Aorta (tissue), 5 donors: ENCODE data around the gene IL1RAPL1. TPM values are rescaled to one million over a fixed set of nuclear protein-coding genes. Genes with fewer than 3 reads are reported as not detected.

Experiments used
- ATAC-seq: fragments of 200-7000 bp; cut with Tn5 transposase; one replicate; pipeline ENCODE4 v1.9.1; 2022; ENCODE audit warnings: moderate library complexity; ENCODE audit not compliant: low FRiP score
- DNase-seq, 2 donors: peaks; one replicate each; pipeline ENCODE4 v3.0.0-alpha.2; 2020
- H3K27ac ChIP-seq, 2 donors: one replicate each; pipeline ENCODE4 v1.5.1; 2013; ENCODE audit warnings: low read length in 2 of 2, mild to moderate bottlenecking in 2 of 2, moderate library complexity in 2 of 2, control low read depth in 1 of 2, inconsistent platforms in 1 of 2, low read depth in 1 of 2
- H3K27me3 ChIP-seq, 2 donors: one replicate each; pipeline ENCODE4 v1.6.1; 2013; ENCODE audit warnings: control low read depth in 1 of 2, low read length in 1 of 2, mild to moderate bottlenecking in 1 of 2, moderate library complexity in 1 of 2; ENCODE audit not compliant: insufficient read depth in 2 of 2, control insufficient read depth in 1 of 2
- H3K36me3 ChIP-seq, 2 donors: one replicate each; pipeline ENCODE4 v1.6.1; 2013; ENCODE audit warnings: control low read depth in 1 of 2, low read length in 1 of 2, mild to moderate bottlenecking in 1 of 2; ENCODE audit not compliant: insufficient read depth in 2 of 2, control insufficient read depth in 1 of 2
- H3K4me1 ChIP-seq, 2 donors: one replicate each; pipeline ENCODE4 v1.6.1; 2013; ENCODE audit warnings: low read length in 2 of 2, control low read depth in 1 of 2, mild to moderate bottlenecking in 1 of 2, moderate library complexity in 1 of 2; ENCODE audit not compliant: insufficient read depth in 2 of 2, control insufficient read depth in 1 of 2
- H3K4me3 ChIP-seq, 2 donors: one replicate each; pipeline ENCODE4 v1.5.1; 2013; ENCODE audit warnings: low read length in 2 of 2, control low read depth in 1 of 2, mild to moderate bottlenecking in 1 of 2
- H3K9me3 ChIP-seq: one replicate; pipeline ENCODE4 v1.6.1; 2013; ENCODE audit warnings: mild to moderate bottlenecking, low read length; ENCODE audit not compliant: control insufficient read depth
- WGBS, 2 donors: extraction: QIAGEN DNeasy Blood & Tissue Kit; methylation state at CpG; one replicate each; pipeline ENCODE4 v1.1.7; 2013; 5-methylcytosine and 5-hydroxymethylcytosine counted together
- intact Hi-C, 2 donors: fragments of 100-400 bp; cut with DNase I; formaldehyde crosslinking; loops; one replicate each; pipeline versions ENCODE4 v1.14.2 to v1.15.0; 2022
- polyA plus RNA-seq, 2 donors: library from polyadenylated mRNA; stranded (reverse); fragments of 200-250 nt; gene quantifications; one replicate each; pipeline ENCODE4 v1.2.3, GENCODE V29; 2013
- total RNA-seq, 2 donors: library from RNA; stranded (reverse); fragmentation: NEBNext Ultra II Directional; extraction: Animal tissue kit (Norgen Biotek cat#: 25700); gene quantifications; one replicate each; pipeline ENCODE4 v1.2.1, GENCODE V29; 2021
- donor health status: healthy with polysubstance abuse.
- donor health status: Bipolar disorder and iron deficiency.
- donor health status: DM: no; HTN: no; CAD: no.
- donor health status: DM: no; HTN: no; CAD: no.
- donor health status: DM: yes; HTN: yes; CAD: no.

The IL1RAPL1 gene
- total and polyA plus RNA-seq, 4 donors, result 0.24 to 0.26 TPM; not detected in 2

DNA sequence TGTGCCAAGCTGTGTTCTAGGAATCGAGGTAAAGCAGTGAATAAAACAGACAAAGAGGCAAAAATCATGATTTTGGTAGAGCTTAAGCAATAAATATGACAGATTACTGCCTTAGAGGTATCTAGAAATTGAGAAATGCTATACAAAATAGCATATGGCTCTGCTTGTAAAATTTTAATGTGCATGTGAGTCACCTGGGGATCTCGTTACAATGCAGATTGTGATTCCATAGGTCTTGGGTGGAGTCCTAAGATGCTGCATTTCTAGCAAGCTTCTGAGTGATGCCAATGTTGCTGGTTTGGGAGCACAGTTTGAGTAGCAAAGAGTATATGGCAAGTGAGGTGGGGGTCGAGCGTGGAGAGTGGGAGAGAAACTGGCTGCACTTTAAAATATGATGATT lies 930.9 kb downstream of the IL1RAPL1 start:
- WGBS, 2 donors, result 66 to 94% methylated on average over 4 of the region's 4 CpGs
- Histone ChIP-seq H3K9me3 (no peaks in the 10 kb centered on the region), H3K4me1 (no peaks in the 10 kb centered on the region), H3K27me3 (no peaks in the 10 kb centered on the region), H3K27ac (no peak overlapping the region), H3K36me3 (no peaks in the 10 kb centered on the region), H3K4me3 (no peak overlapping the region)
- ATAC-seq (no peak), DNase-seq (no peak)
- intact Hi-C loops, result no loop called here

DNA sequence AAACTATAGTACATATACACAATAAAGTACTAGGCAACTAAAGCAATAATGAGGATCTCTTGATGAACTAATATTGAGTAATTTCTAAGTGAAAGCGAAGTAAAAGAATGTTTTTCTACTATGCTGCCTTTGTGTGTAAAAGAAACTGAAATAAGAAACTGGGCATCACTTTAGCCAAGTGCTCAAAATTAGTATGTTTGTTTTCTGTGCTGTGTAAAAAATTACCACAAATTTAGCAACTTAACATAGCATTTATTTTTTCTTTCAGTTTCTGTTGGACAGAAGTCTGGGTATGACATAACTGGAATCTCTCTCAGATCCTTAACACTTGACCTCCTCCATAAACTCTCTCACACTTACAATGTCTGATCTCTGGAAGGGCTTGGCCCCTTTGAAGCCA lies 941.0 kb downstream of the IL1RAPL1 start:
- H3K9me3 ChIP-seq, result no peaks in the 10 kb centered on the region
- 13 to 23% methylated on average over 1 of the region's 1 CpG for WGBS, 2 donors
- intact Hi-C loops, result no loop called here
- H3K36me3 ChIP-seq, result no peaks in the 10 kb centered on the region
- no peak overlapping the region for H3K27ac ChIP-seq
- H3K4me3 ChIP-seq, result no peak overlapping the region
- no peak for ATAC-seq
- no peak for DNase-seq
- H3K4me1 ChIP-seq, result no peaks in the 10 kb centered on the region
- no peaks in the 10 kb centered on the region for H3K27me3 ChIP-seq

DNA sequence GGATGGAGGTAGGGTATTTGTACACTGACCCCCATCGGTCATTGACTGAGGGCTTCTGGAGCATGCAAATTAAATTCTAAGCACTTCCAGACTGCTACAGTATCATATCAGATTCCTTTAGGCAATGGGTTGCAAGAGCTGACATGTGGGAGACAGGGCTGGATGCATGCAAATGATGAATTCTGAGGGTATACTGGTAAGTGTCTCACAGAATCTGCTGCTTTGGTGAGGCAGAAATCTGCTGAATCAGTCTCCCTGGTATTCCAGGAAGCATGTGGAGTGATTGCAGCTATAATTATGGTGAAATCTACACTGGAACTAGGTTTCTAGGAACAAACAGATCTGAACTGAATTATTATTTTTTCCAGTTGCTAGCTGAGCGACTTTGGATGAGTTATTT lies 943.3 kb downstream of the IL1RAPL1 start:
- ATAC-seq (no peak), DNase-seq (no peak)
- intact Hi-C loops, result no loop called here
- Histone ChIP-seq H3K27ac (no peak overlapping the region), H3K9me3 (no peaks in the 10 kb centered on the region), H3K36me3 (no peaks in the 10 kb centered on the region), H3K4me3 (no peak overlapping the region), H3K4me1 (no peaks in the 10 kb centered on the region), H3K27me3 (no peaks in the 10 kb centered on the region)
- 67 to 97% methylated on average over 2 of the region's 2 CpGs for WGBS, 2 donors

DNA sequence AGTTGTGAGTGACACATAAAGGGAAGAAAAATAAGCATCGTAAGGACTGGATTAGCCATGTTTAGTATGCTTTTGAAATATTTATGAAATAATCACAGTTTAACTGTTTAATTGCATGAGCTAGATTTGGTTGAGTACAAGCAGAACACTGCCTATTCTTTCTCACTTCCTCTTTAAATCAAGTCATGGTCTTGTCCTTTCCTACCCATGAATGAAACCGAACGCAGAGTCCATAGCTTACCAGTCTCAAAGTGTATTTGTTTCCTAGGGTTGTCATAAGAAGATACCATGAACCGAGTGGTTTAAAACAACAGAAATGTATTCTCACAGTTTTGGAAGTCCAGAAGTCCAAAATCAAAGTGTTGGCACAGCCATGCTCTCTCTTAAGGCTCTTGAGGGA lies 944.1 kb downstream of the IL1RAPL1 start:
- intact Hi-C loops, result no loop called here
- 61 to 92% methylated on average over 4 of the region's 4 CpGs for WGBS, 2 donors

DNA sequence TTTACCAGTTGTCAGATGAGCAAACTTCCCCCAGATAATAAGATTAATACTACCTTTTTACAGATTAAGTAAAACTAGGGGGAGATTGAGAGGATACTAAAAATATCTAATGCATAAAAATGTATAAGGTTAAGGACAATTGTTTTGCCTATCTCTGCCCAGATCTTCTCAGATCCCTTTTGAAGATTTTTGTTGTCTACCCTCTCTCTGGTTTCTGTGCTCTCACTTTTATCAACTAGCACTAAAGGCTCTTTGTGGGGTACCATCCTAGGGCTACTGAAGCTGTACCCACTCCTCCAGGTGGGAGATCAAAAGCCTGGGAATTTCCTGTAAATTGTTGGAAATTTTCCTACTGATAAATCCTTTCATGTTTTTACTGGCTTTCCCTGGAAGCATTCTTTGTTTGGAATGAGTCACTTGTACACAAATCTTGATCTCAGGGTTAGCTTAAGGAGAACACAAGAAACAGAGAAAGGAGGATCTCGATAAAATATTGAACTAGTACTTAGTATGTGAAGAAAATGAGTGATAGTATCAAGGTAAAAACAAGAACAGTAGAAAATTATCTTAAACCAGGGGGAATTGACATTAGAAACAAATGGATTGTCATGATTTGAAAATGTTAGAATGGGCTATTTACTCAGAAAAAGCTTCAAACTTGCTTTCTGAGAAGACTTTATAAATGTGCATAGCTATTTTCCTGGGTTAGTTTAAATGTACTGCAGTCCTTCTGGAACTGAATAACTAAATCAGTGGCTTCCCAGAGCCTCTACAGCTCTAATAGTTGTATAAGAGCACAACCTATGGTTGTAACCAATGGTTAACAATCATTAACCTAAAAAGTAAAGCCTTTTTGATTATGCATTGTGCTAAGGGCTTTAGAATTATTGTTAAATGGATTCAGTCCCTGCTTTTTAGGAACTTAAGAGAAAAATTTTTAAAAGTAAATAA lies 948.2 kb downstream of the IL1RAPL1 start:
- no peaks in the 10 kb centered on the region for H3K9me3 ChIP-seq
- WGBS, 2 donors, result 77 to 84% methylated on average over 1 of the region's 1 CpG
- no peak for ATAC-seq

More for the DNA sequence above, 944.1 kb downstream of the IL1RAPL1 start:
- no peak for ATAC-seq
- H3K9me3 ChIP-seq, result no peaks in the 10 kb centered on the region
- H3K27me3 ChIP-seq, result no peaks in the 10 kb centered on the region
- no peak for DNase-seq
- no peak overlapping the region for H3K4me3 ChIP-seq
- H3K36me3 ChIP-seq, result no peaks in the 10 kb centered on the region
- H3K27ac ChIP-seq, result no peak overlapping the region
- no peaks in the 10 kb centered on the region for H3K4me1 ChIP-seq

DNA sequence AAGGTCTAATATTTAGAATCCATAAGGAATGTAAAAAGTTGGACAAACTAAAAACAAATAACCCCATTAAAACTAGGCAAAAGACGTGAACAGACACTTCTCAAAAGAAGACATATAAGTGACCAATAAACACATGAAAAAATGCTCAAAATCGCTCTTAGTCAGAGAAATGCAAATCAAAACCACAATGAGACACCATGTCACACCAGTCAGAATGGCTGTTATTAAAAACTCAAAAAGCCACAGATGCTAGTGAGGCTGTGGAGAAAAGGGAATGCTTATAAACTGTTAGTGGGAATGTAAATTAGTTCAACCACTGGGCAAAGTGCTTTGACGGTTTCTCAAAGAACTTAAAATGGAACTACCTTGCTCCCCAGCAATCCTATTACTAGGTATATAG lies 953.8 kb downstream of the IL1RAPL1 start:
- intact Hi-C loops, result no loop called here
- Histone ChIP-seq H3K9me3 (no peaks in the 10 kb centered on the region), H3K4me1 (no peaks in the 10 kb centered on the region), H3K27me3 (no peaks in the 10 kb centered on the region), H3K4me3 (no peak overlapping the region), H3K36me3 (no peaks in the 10 kb centered on the region), H3K27ac (no peak overlapping the region)
- no peak for DNase-seq
- ATAC-seq, result no peak
- 63 to 96% methylated on average over 3 of the region's 3 CpGs for WGBS, 2 donors

More for the DNA sequence above, 948.2 kb downstream of the IL1RAPL1 start:
- no peaks in the 10 kb centered on the region for H3K4me1 ChIP-seq
- intact Hi-C loops, result no loop called here
- H3K4me3 ChIP-seq, result no peak overlapping the region
- no peak overlapping the region for H3K27ac ChIP-seq
- H3K36me3 ChIP-seq, result no peaks in the 10 kb centered on the region
- DNase-seq, result no peak
- H3K27me3 ChIP-seq, result no peaks in the 10 kb centered on the region

DNA sequence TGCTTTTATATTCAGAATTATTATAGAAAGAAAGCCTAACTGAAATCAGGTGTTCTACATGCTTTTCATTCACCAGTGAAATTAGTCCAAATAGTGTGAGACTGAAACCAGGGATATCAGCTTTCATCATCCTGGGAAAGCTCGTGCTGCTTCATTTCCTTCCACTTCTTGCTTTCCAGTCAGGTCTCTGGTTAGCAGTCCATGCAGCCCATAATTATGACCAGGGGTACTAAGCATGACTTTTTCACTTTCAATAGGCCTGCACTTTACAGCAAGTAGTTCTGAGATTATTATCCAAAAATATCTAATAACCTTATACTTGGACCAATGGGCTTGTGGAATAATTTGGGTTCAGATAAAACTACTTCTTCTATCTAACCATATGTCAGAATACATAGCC lies 954.9 kb downstream of the IL1RAPL1 start:
- intact Hi-C loops, result no loop called here
- Histone ChIP-seq H3K9me3 (no peaks in the 10 kb centered on the region), H3K36me3 (no peaks in the 10 kb centered on the region), H3K4me3 (no peak overlapping the region), H3K4me1 (no peaks in the 10 kb centered on the region), H3K27ac (no peak overlapping the region), H3K27me3 (no peaks in the 10 kb centered on the region)
- WGBS, 2 donors, result 67 to 69% methylated on average over 1 of the region's 1 CpG
- no peak for ATAC-seq
- DNase-seq, result no peak

DNA sequence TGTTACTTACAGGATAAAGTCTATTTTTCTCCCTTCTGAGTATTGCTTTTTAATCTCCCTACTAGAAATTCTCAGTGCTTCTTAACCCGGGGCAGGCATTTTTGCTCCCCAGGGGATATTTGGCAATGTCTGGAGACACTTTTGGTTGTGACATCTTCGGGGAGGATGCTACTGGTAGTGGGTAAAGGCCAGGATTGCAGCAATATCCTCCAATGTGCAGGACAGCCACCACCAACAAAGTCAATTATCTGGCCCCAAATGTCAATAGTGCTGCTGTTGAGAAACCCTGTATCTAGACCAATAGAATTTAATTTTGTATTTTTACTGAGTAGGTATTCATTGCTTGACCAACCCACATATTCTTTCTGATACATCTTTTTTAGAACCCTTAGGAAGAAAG lies 958.6 kb downstream of the IL1RAPL1 start:
- Histone ChIP-seq H3K4me3 (no peak overlapping the region), H3K27me3 (no peaks in the 10 kb centered on the region), H3K27ac (no peak overlapping the region), H3K9me3 (no peaks in the 10 kb centered on the region), H3K4me1 (no peaks in the 10 kb centered on the region), H3K36me3 (no peaks in the 10 kb centered on the region)
- DNase-seq (no peak), ATAC-seq (no peak)
- intact Hi-C loops, result no loop called here
- WGBS, 2 donors, result 57 to 82% methylated on average over 2 of the region's 2 CpGs

DNA sequence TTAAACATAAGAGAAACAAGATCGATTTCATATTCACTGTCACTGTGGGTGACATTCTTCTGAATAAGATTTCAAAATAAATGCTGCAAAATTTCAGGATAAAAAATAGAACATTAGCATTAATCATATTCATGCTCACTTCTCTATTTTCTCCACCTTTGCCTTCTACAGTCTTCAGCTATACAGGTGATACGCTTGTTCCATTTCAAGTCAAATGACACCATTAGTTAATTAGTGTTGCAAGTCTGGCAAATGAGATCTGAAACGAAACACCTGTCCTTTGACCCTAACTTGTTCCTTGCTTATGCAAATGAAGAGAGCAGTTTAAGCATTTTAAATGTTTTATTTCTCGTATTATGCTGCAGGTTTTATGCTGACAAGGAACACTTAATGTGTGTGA lies 960.6 kb downstream of the IL1RAPL1 start:
- no peak overlapping the region for H3K27ac ChIP-seq
- H3K9me3 ChIP-seq, result no peaks in the 10 kb centered on the region
- intact Hi-C loops, result no loop called here
- no peak for DNase-seq
- H3K36me3 ChIP-seq, result no peaks in the 10 kb centered on the region
- no peak overlapping the region for H3K4me3 ChIP-seq
- H3K27me3 ChIP-seq, result no peaks in the 10 kb centered on the region
- WGBS, 2 donors, result 70 to 92% methylated on average over 4 of the region's 4 CpGs
- ATAC-seq, result no peak
- H3K4me1 ChIP-seq, result no peaks in the 10 kb centered on the region
